CD4-positive, alpha-beta T cell treated with Interleukin-17A for 4 hours (primary cell): Measurements from ENCODE around the gene TRIP10.
"Not testable (repeated sequence)": the region's sequence is repeated elsewhere in the genome, so short reads cannot be mapped to it uniquely, and the experiment has no call there.

ENCODE experiments used
- DNase-seq: peaks from one replicate; pipeline ENCODE4 v3.0.0-alpha.2; 2020; ENCODE audit warnings: mixed read lengths

TRIP10 gene, protein sequence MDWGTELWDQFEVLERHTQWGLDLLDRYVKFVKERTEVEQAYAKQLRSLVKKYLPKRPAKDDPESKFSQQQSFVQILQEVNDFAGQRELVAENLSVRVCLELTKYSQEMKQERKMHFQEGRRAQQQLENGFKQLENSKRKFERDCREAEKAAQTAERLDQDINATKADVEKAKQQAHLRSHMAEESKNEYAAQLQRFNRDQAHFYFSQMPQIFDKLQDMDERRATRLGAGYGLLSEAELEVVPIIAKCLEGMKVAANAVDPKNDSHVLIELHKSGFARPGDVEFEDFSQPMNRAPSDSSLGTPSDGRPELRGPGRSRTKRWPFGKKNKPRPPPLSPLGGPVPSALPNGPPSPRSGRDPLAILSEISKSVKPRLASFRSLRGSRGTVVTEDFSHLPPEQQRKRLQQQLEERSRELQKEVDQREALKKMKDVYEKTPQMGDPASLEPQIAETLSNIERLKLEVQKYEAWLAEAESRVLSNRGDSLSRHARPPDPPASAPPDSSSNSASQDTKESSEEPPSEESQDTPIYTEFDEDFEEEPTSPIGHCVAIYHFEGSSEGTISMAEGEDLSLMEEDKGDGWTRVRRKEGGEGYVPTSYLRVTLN

DNA sequence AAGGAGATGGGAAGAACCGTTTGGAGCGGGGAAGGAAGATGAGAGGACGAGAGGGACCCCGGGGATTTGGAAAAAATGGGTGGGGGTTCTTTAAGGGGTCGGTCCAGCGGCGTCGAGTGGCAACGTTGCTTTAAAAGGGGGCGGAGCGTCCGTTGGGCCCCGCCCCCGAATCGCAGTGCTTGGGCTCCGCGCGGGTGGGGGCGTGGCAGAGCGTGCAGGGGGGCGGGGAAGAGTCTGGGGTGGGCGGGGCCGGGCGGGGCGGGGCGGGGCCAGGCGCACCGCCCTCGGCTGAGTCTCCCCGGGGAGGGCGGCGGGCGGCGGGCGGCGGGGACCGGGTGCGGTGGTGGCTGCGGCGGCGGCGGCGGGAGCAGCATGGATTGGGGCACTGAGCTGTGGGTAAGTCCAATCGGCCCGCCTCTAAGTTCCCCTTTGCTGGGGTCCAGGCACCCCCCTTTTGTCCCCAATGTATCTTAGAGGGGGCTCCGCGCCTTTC is at the start of gene TRIP10:
Gene TRIP10, plus strand, starts transcription at position 291 of the 493 bp plus-strand sequence. Its CDS starts 82 bp downstream, at position 373.
- peak; percentile 87 for DNase-seq

DNA sequence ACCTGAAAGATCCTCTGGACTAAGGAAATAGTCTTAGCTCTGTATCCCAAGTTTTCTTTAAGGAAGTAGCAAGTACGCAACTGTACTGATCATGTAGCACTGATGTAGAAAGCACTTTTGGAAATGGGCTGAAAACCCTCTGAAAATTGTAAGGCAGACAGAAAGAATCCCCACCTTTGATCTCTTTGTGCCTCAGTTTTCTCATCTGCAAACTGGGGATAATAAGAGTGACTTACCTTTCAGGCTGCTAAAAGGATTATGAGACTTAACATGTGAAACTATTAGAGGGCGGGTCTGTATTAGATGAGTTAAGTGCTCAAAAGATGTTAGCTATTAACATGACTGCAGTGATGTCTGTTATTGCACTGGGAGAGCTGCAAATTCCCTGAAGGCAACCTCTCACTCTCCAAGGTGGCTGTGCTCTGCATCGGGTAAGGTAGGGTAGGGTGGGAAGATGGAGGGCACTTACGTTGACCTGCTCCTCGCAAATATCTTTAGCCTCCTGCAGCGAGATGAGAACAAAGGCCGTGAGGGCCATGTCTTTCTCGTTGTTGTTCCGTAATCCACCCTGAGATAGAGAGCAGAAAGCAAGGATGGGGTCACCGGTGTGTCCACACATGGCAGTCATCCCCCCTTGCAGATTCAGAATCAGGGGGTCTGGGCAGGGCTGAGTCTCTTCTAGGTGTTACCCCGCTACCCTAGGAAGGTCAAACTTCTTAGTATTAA is 49.2 kb upstream of the TRIP10 start:
- DNase-seq = no peak

DNA sequence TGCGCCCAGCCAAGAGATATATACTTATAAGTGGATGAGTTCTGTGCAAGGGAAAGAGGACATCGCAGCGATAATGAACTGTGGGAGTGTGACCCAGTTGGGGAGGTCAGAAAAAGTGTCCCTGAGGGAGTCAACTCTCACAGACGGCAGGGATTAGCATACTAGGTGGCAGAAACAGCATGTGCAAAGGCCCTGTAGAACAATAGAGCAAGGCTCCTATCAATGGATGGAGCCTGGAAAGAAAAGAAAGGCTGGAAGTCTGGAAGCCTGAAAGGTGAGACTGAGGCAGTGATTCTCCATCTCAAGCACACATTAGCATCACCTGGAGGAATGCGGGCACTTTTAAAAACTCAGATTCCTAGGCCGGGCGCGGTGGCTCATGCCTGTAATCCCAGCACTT is 48.1 kb upstream of the TRIP10 start:
- DNase-seq = no peak

DNA sequence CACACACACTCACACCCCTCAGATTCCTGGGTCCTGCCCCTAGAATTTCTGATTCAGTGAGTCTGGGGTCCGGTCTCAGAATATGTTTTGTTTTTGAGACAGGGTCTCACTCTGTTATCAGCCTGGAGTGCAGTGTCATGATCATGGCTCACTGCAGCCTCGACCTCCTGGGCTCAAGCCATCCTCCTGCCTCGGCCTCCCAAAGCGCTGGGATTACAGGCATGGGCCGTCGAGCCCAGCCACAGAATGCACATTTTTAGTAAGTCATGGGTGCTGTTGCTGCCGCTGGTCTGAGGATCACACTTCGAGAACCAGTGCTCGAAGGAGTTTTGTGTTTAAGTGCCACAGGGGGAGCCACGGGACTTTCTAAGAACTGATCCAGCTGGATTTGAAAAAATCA is 47.5 kb upstream of the TRIP10 start:
- no peak for DNase-seq

DNA sequence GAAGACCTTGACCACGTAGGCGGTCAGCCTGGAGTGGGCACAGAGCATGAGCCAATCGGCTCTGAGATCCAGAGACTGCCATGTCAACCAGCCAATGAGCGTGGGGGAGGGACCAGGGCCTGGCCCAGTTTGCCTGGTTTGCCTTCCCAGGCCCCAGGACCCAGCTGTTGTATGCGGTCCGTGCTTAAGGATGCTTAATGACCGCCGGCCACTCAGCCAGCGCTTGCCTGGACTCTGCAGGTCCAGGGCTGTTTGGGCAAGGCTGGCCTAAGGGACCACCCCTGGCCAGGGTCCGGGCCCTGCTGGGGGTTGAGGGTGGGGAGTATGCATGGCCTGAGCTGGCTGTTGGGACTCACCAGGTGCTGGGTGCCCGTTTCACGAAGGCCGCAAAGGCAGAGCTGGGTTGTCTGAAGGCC is 46.4 kb upstream of the TRIP10 start:
- DNase-seq = no peak

DNA sequence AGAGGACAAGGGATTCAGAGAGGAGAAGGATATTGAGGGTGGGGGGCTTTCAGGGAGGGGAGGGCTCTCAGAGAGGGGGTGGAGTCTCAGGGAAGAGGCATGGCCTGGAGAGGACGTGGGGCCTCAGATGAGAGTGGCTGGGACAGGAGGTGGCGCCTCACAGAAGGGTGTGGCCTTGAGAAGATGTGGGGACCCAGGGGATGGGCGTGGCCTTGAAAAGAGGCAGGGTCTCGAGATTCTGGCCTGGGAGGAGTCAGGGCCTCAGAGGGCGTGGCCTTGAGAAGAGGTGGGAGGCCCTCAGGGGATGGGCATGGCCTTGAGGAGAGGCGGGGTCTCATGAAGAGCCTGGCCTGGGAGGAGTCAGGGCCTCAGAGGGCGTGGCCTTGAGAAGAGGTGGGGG is 45.8 kb upstream of the TRIP10 start:
- no peak for DNase-seq

DNA sequence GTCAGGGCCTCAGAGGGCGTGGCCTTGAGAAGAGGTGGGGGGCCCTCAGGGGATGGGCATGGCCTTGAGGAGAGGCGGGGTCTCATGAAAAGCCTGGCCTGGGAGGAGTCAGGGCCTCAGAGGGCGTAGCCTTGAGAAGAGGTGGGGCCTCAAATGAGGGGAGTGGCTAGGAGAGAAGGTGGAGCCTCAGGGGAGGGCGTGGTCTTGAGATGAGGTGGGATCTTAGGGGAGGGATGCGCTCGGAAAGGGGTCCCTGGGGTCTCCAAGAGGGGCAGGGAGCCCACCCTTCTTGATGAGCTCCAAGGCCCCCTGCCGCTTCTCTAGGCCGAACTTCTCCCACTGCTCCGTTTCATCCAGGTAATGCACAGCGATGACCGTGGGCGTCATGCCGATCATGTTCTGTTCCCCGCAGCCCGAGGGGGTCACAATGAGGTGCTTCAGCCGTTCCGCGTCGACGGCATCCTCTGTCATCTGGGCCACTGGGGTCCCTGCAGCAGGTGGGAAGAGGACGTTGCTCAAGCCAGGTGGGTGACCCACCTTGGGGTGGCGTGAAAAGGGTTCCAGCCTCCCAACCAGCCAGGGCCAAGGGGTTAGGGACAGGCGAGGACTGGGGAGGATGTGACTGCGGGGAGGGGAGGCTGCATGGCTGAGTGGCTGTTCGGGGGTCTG is 45.2 kb upstream of the TRIP10 start:
- DNase-seq = no peak

DNA sequence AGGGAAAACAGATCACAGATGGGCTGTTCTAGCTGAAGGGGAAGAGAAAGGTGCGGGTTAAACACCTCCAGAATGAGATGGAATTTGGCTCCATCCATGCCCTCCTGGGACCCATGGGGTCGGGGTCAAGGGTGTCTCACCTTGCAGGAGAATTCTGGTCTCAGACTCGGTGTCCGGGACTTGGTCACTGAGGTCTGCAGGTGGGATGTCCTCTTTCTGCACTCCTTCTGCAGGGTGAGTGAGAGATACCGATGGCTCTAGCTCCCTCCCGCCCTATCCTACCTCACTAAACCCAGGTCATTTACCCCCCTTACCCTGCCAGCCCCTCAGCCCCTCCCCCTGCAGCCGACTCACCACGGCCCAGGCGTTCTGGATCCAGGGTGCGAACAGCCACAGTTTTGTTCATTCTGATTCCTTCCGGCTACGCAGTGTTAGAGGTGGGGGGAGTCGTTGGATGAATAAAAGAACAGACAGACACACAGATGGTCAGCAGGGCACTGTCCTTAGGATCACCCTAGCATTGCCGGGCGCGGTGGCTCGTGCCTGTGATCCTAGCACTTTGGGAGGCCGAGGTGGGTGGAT is 43.1 kb upstream of the TRIP10 start:
- no peak for DNase-seq

DNA sequence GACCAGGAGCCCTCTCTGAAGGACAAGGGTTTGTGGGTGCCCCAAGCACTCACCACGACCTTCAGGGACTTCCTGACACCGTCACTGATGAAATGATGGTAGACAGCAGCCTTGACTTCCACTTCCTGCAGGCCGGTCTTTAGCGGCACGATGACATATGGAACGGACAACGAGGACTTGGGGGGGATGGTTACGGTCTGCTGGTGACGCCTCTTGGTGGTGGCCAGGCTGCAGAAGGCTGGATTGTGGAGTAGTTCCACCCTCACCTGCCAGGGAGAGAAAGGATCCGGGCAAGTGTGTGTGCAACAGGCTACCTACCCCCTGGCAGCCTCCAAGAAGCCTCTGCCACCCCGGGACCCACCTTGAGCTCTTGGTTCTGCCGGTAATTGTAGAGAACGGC is 42.2 kb upstream of the TRIP10 start:
- DNase-seq = no peak

DNA sequence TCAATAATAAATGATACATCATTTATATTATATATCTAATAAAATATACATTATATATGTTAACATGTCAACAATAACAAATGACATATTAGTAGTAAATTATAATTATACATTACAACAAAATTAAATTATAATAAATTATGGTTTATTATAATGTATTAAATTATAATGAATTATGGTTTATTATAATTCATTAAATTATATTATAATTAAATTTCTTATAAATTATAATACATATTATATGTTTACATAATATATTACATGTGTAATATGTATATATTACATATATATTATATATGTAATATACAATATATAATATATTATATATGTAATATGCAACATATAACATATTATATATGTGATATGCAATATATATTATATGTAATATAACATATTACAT is 39.5 kb upstream of the TRIP10 start:
- no peak for DNase-seq

DNA sequence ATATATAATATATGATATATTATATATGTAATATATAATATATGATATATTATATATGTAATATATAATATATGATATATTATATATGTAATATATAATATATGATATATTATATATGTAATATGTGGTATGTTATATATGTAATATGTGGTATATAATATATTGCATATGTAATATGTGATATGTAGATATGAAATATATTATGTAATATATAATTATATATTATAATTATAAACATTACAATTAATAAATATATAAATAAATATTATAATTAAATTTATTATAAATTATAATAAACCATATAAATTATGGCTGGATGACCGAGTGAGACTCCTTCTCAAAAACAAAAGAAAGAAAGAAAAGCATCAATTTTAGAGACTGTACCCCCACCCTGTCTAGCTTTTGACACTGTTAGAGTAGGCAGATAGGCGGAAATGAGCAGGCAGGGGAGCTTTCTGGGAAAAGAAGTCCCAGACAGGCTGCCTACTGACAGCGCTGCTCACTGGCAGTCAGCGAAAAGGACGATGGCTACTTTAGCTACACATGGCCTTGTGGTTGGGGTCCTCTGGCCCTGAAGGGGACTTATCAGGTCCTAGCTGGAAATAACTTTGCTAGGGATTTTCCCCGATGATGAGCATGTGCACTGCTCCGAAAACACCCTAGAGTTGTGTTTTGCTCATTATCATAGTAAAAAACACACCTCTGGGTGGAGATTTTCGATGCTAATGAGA is 38.7 kb upstream of the TRIP10 start:
- DNase-seq = no peak

DNA sequence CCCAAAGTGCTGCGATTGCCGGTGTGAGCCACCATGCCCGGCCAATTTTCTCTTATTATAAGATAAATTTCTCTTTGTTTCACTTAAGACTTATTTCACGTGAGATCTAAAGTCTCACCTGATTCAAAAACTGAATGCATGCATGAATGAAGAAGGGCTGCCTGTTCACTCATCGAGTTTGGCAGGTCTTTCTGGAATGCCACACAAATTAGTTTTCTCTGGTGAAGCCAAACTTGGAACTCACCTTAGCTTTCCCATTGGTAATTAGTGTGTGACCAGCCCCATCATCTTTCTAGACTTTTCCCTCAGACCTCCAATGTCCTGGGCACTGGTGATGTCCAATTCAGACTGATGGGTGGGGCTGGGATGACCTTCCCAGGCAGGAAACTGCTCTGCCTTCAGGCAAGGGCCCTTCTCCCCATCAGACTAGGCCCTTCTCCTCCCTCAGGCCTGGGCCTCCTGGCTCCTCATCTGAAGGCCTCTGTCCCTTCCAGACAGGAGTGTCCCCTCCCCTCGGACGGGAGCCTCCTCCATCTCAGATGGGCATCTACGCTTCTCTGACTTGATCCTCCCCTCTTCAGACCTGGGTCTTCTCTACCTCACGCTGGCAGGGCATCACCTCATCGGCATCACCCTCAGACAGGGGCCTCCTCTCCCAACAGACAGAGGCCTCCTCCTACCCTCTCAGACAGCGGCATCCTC is 33.4 kb upstream of the TRIP10 start:
- DNase-seq = no peak

DNA sequence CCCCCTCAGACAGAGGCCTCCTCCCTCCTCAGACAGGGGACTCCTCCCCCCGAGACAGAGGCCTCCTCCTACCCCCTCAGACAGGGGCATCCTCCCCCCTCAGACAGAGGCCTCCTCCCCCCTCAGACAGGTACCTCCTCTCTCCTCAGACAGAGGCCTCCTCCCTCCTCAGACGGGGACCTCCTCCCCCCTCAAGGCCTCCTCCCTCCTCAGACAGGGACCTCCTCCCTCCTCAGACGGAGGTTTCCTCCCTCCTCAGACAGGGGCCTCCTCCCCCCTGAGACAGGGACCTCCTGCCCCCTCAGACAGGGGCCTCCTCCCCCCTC is 32.9 kb upstream of the TRIP10 start:
- no peak for DNase-seq

DNA sequence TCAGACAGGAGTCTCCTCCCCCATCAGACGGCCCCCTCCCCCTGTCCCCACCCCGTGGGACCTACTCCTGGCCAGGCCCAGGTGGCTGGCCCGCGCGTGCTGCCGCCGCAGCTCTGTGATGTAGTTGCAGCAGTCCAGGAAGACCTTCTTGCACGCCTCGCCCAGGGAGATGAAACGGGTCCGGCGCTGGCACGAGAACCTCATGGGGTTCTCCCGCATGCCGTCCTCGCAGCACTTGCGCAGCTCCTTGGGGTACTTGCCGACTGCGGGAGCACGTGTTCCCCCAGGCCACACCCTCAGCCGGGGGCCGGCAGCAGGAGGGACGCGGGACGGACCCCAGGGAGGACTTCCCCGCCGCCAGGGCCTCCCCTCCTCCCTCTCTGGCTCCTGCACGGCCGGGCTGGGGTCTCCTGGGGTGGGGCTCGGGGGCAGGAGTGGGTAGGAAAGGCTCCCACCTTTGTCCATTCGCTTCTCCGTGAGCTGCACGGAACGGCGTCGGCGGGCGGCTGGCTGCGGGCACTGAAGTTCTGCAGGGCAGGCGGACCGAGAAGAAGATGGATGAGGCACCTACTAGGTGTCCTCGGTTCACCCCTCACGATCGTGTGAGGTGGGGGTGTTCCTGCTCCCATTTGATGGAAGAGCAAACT is 32.3 kb upstream of the TRIP10 start:
- DNase-seq = no peak

DNA sequence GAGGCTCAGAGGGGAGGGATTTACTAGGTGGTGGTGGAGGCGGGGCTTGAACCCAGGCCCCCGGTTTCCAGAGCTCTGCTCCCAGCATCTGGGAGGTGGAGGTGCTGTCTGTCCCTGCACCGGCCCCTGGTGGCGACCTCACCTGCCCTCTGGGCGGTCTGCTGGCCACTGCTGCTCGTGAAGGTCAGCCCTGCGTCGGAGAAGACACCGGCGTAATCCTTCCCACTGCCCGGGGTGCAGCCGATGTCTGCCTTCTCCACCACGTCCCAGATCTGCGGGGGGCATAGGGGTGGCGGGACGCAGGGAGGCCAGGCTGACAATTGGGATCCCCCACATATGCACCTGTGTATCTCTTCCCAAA is 31.8 kb upstream of the TRIP10 start:
- no peak for DNase-seq

DNA sequence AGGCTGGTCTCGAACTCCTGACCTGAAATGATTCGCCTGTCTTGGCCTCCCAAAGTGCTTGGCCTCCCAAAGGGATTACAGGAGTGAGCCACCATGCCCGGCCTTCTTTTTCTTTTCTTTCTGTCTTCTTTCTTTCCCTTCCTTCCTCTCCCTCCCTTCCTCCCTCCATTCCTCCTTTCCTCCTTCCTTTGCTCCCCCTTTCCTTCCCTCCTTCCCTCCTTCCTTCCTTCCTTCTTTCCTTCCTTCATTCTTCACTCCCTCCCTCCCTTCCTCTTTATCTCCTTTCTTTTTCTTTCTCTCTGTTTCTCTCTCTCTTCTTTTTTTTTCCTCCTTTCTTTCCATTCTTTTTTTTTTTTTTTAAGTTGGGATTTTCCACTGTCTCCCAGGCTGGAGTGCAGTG is 31.1 kb upstream of the TRIP10 start:
- DNase-seq = no peak

DNA sequence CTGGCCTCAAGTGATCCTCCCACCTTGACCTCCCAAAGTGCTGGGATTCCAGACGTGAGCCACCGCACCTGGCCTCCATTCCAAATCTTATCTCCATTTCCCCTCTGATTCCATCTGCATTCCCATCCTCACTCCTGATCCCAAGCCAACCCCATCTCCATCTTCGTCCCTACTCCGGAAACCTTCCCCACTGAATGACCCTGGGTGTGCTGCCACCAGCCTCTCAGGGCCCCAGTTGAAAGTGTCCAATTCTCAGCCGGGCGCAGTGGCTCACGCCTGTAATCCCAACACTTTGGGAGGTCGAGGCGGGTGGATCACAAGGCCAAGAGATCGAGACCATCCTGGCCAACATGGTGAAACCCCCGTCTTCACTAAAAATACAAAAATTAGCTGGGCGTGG is 30.6 kb upstream of the TRIP10 start:
- DNase-seq = not testable (repeated sequence)

DNA sequence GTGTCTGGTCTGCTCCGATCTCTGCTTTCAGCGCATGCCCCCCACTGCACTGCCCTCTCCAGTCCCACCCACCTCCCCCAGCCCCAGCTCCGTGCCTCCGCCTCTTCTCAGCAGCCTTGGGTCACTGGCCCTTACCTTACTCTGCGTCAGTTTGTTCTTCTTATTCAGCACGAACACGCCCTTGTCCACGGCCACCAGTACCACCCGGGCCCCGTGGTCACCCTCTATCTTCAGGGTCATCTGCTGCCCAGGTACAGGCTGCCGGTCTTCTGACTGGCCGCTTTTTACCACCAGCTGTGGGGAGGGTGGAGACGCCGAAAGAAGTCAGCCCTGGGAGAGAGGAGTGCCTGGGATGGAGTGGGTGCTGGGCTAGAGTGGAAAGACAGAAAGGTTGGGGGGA is 29.9 kb upstream of the TRIP10 start:
- DNase-seq = no peak

DNA sequence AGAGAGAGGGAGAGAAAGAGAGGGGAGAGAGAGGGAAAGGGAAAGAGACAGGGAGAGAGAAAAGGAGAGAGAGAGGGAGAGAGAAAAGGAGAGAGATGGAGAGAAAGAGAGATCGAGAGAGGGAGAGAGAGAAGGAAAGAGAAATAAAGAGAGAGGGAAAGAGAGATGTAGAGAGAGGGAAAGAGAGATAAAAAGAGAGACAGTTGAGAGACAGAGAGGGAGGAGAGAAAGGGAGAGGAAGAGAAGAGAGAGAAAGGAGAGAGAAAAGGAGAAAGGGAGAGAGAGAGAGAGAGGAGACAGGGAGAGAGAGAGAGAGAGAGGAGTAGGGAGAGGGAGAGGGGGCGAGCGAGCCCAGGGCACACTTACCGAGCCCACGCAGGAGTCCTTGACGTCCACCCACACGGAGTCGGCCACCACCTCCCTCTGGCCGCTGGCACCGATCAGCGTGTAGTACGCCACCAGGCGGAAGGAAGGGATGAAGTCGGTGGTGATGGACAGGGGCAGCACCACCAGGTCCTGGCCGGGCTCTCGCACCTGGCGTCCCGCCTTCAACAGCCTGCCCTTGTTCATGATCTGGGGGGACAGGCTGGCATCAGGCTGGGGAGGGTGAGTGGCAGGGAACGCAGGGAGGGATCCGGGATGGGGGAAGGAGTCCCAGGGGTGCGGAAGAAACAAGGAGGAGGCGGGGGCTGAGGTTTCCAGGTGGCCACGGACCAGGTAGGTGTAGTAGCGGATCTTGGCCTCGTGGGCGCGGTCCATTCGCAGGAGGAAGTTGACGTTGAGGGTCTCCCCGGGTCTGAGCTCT is 29.0 kb upstream of the TRIP10 start:
- no peak for DNase-seq

DNA sequence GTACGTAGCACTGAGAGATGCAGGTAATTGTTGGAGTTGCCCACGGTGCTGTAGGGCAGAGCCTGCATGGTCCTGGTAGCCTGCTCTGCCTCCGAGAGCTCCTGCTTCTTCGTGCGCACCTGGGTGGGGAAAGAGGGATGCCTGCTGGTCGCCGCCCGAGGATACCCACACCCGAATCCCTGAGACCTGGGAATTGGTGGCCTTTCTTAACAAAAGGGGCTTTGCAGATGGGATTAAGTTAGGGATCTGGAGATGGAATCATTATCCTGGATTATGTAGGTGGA is 28.5 kb upstream of the TRIP10 start:
- DNase-seq = no peak

DNA sequence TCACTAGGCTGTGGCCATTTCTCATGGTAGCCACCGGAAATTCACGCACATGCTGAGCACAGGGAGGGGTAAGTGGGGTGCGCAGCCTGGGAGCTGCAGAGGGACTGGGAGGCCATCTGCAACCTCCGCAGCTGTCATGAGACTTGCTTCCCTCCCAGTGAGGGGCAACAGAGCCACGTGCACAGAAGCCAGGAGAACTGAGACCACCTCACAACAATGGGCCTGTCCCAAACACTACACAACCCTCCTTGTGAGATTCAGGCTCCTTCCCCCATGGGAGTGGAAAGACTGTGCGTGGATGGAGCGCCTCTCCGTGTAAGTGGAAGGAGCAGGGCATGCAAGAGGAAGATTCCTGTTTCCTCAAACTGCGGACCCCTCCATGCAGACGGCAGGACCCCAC is 27.9 kb upstream of the TRIP10 start:
- DNase-seq = no peak
